IMR-90 (cell line): ENCODE data around the gene RAB6C. TPM values are rescaled to one million over a fixed set of nuclear protein-coding genes. Genes with fewer than 3 reads are reported as not detected.
"Not testable (repeated sequence)": the region's sequence is repeated elsewhere in the genome, so short reads cannot be mapped to it uniquely, and the experiment has no call there.

Experiments used
- ATAC-seq: fragments of 200-7000 bp; cut with Tn5 transposase; 2 replicates; pipeline ENCODE4 v1.9.1; 2020; ENCODE audit warnings: low read depth, mild to moderate bottlenecking, moderate library complexity
- BruUV-seq: library from RNA; stranded (reverse); fragments of 400-500 nt; replicated peaks from 2 replicates; lab custom pipeline; 2021; lab: Mats Ljungman, UMichigan
- CTCF ChIA-PET: fragments of 300-600 bp; formaldehyde crosslinking; extraction: SDS; loops from one replicate; lab custom pipeline; 2021; ENCODE audit warnings: antibody characterized with exemption; lab: Yijun Ruan, JAX
- POLR2A ChIA-PET: fragments of 300-600 bp; sonication (Branson Sonifier 250); formaldehyde crosslinking; loops from one replicate; lab custom pipeline; 2022; ENCODE audit warnings: antibody characterized with exemption; ENCODE audit not compliant: unreplicated experiment; lab: Charles Lee
- DNase-seq: peaks from one replicate; pipeline ENCODE4 v3.0.0; 2013
- H2AFZ ChIP-seq: replicated peaks from 2 replicates; pipeline ENCODE3; 2013; ENCODE audit warnings: low read length, mild to moderate bottlenecking; ENCODE audit not compliant: poor library complexity
- H2AK5ac ChIP-seq: 2 replicates; pipeline ENCODE4 v1.6.1; 2013; ENCODE audit warnings: low read depth, low read length, inconsistent platforms
- H2AK9ac ChIP-seq: replicated peaks from 2 replicates; pipeline ENCODE3; 2013; ENCODE audit warnings: mild to moderate bottlenecking, low read depth, low read length, moderate library complexity; ENCODE audit not compliant: poor library complexity
- H2BK120ac ChIP-seq: 2 replicates; pipeline ENCODE4 v1.6.1; 2013; ENCODE audit warnings: low read depth, low read length, inconsistent platforms
- H2BK15ac ChIP-seq: 3 replicates; pipeline ENCODE4 v1.6.1; 2013; ENCODE audit warnings: low read depth, low read length, inconsistent platforms
- H2BK20ac ChIP-seq: 2 replicates; pipeline ENCODE4 v1.6.1; 2013; ENCODE audit warnings: low read depth, mild to moderate bottlenecking, inconsistent platforms, low read length, moderate library complexity
- H2BK5ac ChIP-seq: 2 replicates; pipeline ENCODE4 v1.6.1; 2013; ENCODE audit warnings: mild to moderate bottlenecking, low read depth, low read length, inconsistent platforms; ENCODE audit not compliant: poor library complexity, severe bottlenecking
- H3K14ac ChIP-seq: replicated peaks from 2 replicates; pipeline ENCODE4 v1.6.1; 2013; ENCODE audit warnings: low read depth, low read length, inconsistent platforms
- H3K18ac ChIP-seq: 2 replicates; pipeline ENCODE4 v1.6.1; 2013; ENCODE audit warnings: low read depth, low read length, control low read depth
- H3K23ac ChIP-seq: 2 replicates; pipeline ENCODE4 v1.6.1; 2013; ENCODE audit warnings: low read depth, low read length, inconsistent platforms
- H3K27ac ChIP-seq: 2 replicates; pipeline ENCODE4 v1.5.1; 2013; ENCODE audit warnings: mild to moderate bottlenecking, control low read depth, low read length; ENCODE audit not compliant: insufficient read depth
- H3K27me3 ChIP-seq: 2 replicates; pipeline ENCODE4 v1.6.1; 2013; ENCODE audit warnings: low read length; ENCODE audit not compliant: control insufficient read depth, insufficient read depth
- H3K36me3 ChIP-seq: 2 replicates; pipeline ENCODE4 v1.6.1; 2013; ENCODE audit warnings: low read length, mixed read lengths; ENCODE audit not compliant: control insufficient read depth, insufficient read depth
- H3K4ac ChIP-seq: 2 replicates; pipeline ENCODE4 v1.6.1; 2013; ENCODE audit warnings: low read depth, low read length, inconsistent platforms
- H3K4me1 ChIP-seq: 2 replicates; pipeline ENCODE4 v1.6.1; 2013; ENCODE audit warnings: low read length, mixed read lengths; ENCODE audit not compliant: control insufficient read depth, insufficient read depth
- H3K4me2 ChIP-seq: 2 replicates; pipeline ENCODE4 v1.6.1; 2013; ENCODE audit warnings: low read depth, mild to moderate bottlenecking, control low read depth, low read length, moderate library complexity
- H3K4me3 ChIP-seq: 2 replicates; pipeline ENCODE4 v1.5.1; 2013; ENCODE audit warnings: low read depth, mild to moderate bottlenecking, control low read depth, low read length, moderate library complexity; ENCODE audit not compliant: insufficient read depth
- H3K56ac ChIP-seq: 2 replicates; pipeline ENCODE4 v1.6.1; 2013; ENCODE audit warnings: low read length, inconsistent platforms; ENCODE audit not compliant: insufficient read depth; ENCODE audit errors: extremely low read depth
- H3K79me1 ChIP-seq, 2 experiments: 2 replicates each; pipeline ENCODE4 v1.6.1; 2013; ENCODE audit warnings: low read length in 2 of 2, inconsistent platforms in 1 of 2, low read depth in 1 of 2
- H3K9ac ChIP-seq: 2 replicates; pipeline ENCODE4 v1.6.1; 2013; ENCODE audit warnings: low read depth, low read length, control low read depth
- H3K9me1 ChIP-seq: 2 replicates; pipeline ENCODE4 v1.6.1; 2013; ENCODE audit warnings: low read length, inconsistent platforms; ENCODE audit not compliant: insufficient read depth
- H3K9me3 ChIP-seq: 2 replicates; pipeline ENCODE4 v1.6.1; 2013; ENCODE audit warnings: low read length; ENCODE audit not compliant: control insufficient read depth, insufficient read depth
- H4K20me1 ChIP-seq: 2 replicates; pipeline ENCODE4 v1.6.1; 2013; ENCODE audit warnings: low read length, inconsistent platforms; ENCODE audit not compliant: insufficient read depth
- H4K5ac ChIP-seq: 2 replicates; pipeline ENCODE4 v1.6.1; 2013; ENCODE audit warnings: mild to moderate bottlenecking, low read depth, low read length, control low read depth
- H4K8ac ChIP-seq, 2 experiments: 2 replicates each; pipeline ENCODE4 v1.6.1; 2013; ENCODE audit warnings: low read depth in 2 of 2, low read length in 2 of 2, control low read depth in 1 of 2, inconsistent platforms in 1 of 2
- H4K91ac ChIP-seq: 2 replicates; pipeline ENCODE4 v1.6.1; 2013; ENCODE audit warnings: low read depth, low read length, inconsistent platforms; ENCODE audit not compliant: insufficient read depth
- WGBS, 2 experiments: methylation state at CpG; one replicate each; pipeline versions ENCODE4 v1.1.5 to v1.1.7; 2013; ENCODE audit warnings: missing lambda C conversion rate in 2 of 2; ENCODE audit not compliant: insufficient read length in 1 of 2; ENCODE audit errors: extremely low coverage in 2 of 2; 5-methylcytosine and 5-hydroxymethylcytosine counted together
- dilution Hi-C: fragments of 300-500 bp; cut with HindIII; formaldehyde crosslinking; loops from one replicate; pipeline ENCODE4 v1.14.3; 2018; ENCODE audit warnings: low sequenced_read_pairs; ENCODE audit not compliant: unreplicated experiment
- in situ Hi-C: fragments of 300-500 bp; cut with MboI; formaldehyde crosslinking; loops from 3 replicates; pipeline ENCODE4 v1.14.3; 2019; ENCODE audit warnings: low sequenced_read_pairs, inconsistent platforms, mixed read lengths
- intact Hi-C: fragments of 100-400 bp; cut with micrococcal nuclease; formaldehyde crosslinking; loops from 2 replicates; pipeline ENCODE4 v1.10.0; 2022
- polyA plus RNA-seq, 3 experiments: library from polyadenylated mRNA; depleted of rRNA; stranded (reverse); fragments of >200 nt; gene quantifications; 2 replicates each; pipeline ENCODE4 v1.2.3, GENCODE V29; 2012; ENCODE audit warnings: low replicate concordance in 1 of 3
- total RNA-seq: library from RNA; depleted of rRNA; stranded (reverse); fragments of >200 nt; gene quantifications from 2 replicates; pipeline ENCODE4 v1.2.3, GENCODE V29; 2012

The RAB6C gene
- total and polyA plus RNA-seq, 2 of the 4 experiments (the other 2 are of a cell fraction): not detected

- no CpG with 5 or more reads among the region's 7 CpGs for WGBS, 2 experiments
- H3K23ac ChIP-seq, H2AK9ac ChIP-seq, H3K56ac ChIP-seq, H2BK120ac ChIP-seq, H4K91ac ChIP-seq, H3K9ac ChIP-seq, H3K4me3 ChIP-seq, H3K79me1 ChIP-seq, H3K14ac ChIP-seq, H3K9me3 ChIP-seq, H3K4me1 ChIP-seq, dilution Hi-C loops, H2AK5ac ChIP-seq, in situ Hi-C loops, H2AFZ ChIP-seq, H2BK15ac ChIP-seq, DNase-seq, H2BK5ac ChIP-seq, H4K20me1 ChIP-seq, H4K8ac ChIP-seq, H3K4me2 ChIP-seq, POLR2A ChIA-PET, H3K36me3 ChIP-seq, H3K4ac ChIP-seq, BruUV-seq, intact Hi-C loops, H3K27me3 ChIP-seq, H3K18ac ChIP-seq, H3K27ac ChIP-seq, H3K9me1 ChIP-seq, ATAC-seq, H2BK20ac ChIP-seq, CTCF ChIA-PET, H4K5ac ChIP-seq: not testable (repeated sequence)
These were observed 40.5 kb upstream of the RAB6C start for GRCh38 chr2:129938850-129939471.

GRCh38 chr2:129943456-129943855 lies 36.0 kb upstream of the RAB6C start:
- H3K9me1 ChIP-seq, DNase-seq, H2BK120ac ChIP-seq, H3K27ac ChIP-seq, H3K56ac ChIP-seq, H4K8ac ChIP-seq, H4K91ac ChIP-seq, H3K27me3 ChIP-seq, POLR2A ChIA-PET, H3K4me3 ChIP-seq, H3K9me3 ChIP-seq, H2BK15ac ChIP-seq, H3K18ac ChIP-seq, BruUV-seq, H3K4me1 ChIP-seq, H3K9ac ChIP-seq, H3K4ac ChIP-seq, H2AFZ ChIP-seq, H4K5ac ChIP-seq, ATAC-seq, H3K23ac ChIP-seq, dilution Hi-C loops, H2BK20ac ChIP-seq, H2BK5ac ChIP-seq, H3K79me1 ChIP-seq, intact Hi-C loops, CTCF ChIA-PET, H2AK5ac ChIP-seq, in situ Hi-C loops, H4K20me1 ChIP-seq, H3K4me2 ChIP-seq, H3K14ac ChIP-seq, H2AK9ac ChIP-seq, H3K36me3 ChIP-seq: not testable (repeated sequence)
- no CpG with 5 or more reads among the region's 8 CpGs for WGBS, 2 experiments
